ENCODE data around the gene TMIGD1.

DNA sequence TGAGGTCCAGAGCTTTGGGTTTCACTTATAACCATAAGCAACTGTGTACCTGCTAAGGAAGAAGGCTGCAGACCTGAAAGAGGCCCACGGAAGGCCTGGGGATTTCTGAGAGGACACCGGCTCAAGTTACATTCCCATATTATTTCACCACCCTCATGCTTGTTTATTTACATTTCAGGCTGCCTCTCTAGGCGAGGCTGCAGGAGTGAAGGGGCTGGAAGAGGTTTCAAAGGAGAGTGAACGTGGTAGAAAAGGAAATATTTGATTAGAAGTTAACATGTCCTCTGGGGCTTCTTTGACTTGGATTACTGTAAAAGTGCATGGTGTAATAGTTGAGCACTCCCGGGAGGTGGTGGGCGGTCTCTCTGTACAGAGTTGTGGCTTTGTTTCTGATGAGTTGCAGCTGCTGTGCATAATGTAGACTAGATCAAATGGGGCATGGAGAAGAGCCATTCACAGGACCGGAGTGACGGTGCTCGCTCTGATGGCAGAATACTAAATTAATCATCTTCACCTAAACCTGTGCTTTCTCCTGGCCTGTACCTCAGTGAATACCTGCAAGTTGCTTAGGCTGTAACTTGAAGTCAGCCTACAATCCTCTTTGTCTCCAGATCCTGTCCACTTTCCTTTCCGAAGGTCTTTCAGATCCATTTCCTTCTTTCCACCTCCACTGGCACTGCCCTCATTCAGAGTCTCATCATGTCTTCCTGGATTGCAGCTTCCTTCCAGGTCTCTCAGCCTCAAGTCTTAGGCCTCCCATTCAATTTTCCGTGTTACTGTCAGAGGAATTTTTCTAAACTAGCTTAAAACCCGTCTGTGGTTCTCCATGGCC, 43.0 kb upstream of the TMIGD1 start:
- TF ChIP-seq, protein P1, sequence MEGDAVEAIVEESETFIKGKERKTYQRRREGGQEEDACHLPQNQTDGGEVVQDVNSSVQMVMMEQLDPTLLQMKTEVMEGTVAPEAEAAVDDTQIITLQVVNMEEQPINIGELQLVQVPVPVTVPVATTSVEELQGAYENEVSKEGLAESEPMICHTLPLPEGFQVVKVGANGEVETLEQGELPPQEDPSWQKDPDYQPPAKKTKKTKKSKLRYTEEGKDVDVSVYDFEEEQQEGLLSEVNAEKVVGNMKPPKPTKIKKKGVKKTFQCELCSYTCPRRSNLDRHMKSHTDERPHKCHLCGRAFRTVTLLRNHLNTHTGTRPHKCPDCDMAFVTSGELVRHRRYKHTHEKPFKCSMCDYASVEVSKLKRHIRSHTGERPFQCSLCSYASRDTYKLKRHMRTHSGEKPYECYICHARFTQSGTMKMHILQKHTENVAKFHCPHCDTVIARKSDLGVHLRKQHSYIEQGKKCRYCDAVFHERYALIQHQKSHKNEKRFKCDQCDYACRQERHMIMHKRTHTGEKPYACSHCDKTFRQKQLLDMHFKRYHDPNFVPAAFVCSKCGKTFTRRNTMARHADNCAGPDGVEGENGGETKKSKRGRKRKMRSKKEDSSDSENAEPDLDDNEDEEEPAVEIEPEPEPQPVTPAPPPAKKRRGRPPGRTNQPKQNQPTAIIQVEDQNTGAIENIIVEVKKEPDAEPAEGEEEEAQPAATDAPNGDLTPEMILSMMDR (IDR thresholded peaks at IDR 0.05), result no peak
- no peak for TF ChIP-seq RAD21 (IDR thresholded peaks at IDR 0.05; ENCODE audit: low read length)
- TF ChIP-seq POLR2AphosphoS5 (IDR thresholded peaks at IDR 0.05; ENCODE audit: low read depth, low read length), result no peak
- no peak for TF ChIP-seq RXRA (IDR thresholded peaks at IDR 0.05; ENCODE audit: borderline replicate concordance, low read depth)
- TF ChIP-seq, protein P2, sequence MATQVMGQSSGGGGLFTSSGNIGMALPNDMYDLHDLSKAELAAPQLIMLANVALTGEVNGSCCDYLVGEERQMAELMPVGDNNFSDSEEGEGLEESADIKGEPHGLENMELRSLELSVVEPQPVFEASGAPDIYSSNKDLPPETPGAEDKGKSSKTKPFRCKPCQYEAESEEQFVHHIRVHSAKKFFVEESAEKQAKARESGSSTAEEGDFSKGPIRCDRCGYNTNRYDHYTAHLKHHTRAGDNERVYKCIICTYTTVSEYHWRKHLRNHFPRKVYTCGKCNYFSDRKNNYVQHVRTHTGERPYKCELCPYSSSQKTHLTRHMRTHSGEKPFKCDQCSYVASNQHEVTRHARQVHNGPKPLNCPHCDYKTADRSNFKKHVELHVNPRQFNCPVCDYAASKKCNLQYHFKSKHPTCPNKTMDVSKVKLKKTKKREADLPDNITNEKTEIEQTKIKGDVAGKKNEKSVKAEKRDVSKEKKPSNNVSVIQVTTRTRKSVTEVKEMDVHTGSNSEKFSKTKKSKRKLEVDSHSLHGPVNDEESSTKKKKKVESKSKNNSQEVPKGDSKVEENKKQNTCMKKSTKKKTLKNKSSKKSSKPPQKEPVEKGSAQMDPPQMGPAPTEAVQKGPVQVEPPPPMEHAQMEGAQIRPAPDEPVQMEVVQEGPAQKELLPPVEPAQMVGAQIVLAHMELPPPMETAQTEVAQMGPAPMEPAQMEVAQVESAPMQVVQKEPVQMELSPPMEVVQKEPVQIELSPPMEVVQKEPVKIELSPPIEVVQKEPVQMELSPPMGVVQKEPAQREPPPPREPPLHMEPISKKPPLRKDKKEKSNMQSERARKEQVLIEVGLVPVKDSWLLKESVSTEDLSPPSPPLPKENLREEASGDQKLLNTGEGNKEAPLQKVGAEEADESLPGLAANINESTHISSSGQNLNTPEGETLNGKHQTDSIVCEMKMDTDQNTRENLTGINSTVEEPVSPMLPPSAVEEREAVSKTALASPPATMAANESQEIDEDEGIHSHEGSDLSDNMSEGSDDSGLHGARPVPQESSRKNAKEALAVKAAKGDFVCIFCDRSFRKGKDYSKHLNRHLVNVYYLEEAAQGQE (IDR thresholded peaks at IDR 0.05; ENCODE audit: low read depth, low read length), result no peak
- TF ChIP-seq GATA2 (CRISPR knock-in tag; IDR thresholded peaks at IDR 0.05), result no peak
